Right lobe of liver (tissue), 6 donors: ENCODE measurements around the gene OPN1SW. TPM values are rescaled to one million over a fixed set of nuclear protein-coding genes. Genes with fewer than 3 reads are reported as not detected.

Experiments
- ATAC-seq, 4 donors: fragments of 200-7000 bp; cut with Tn5 transposase; one replicate each; pipeline ENCODE4 v1.9.1; 2020; ENCODE audit warnings: mild to moderate bottlenecking in 4 of 4, moderate library complexity in 4 of 4
- DNase-seq, 3 donors: peaks; one replicate each; pipeline ENCODE4 v3.0.0-alpha.2; 2020
- H3K27ac ChIP-seq, 3 donors: fragments of 200-600 bp; one replicate each; pipeline ENCODE4 v1.8.0; 2022
- H3K27me3 ChIP-seq, 2 donors: fragments of 200-600 bp; one replicate each; pipeline ENCODE4 v1.8.0; 2022
- H3K36me3 ChIP-seq, 4 donors: fragments of 200-600 bp; sonication (generic) in 1 of 4; one replicate each; pipeline versions ENCODE4 v1.5.1 to v1.8.0; 2017 to 2022; ENCODE audit warnings: control low read depth in 1 of 4
- H3K4me1 ChIP-seq, 4 donors: fragments of 200-600 bp; sonication (generic) in 1 of 4; one replicate each; pipeline versions ENCODE4 v1.5.1 to v1.8.0; 2017 to 2022; ENCODE audit warnings: control low read depth in 1 of 4
- H3K4me3 ChIP-seq, 3 donors: fragments of 200-600 bp; one replicate each; pipeline ENCODE4 v1.8.0; 2022
- H3K9me3 ChIP-seq, 4 donors: fragments of 200-600 bp; sonication (generic) in 1 of 4; one replicate each; pipeline versions ENCODE4 v1.5.1 to v1.8.0; 2017 to 2022; ENCODE audit warnings: control low read depth in 1 of 4
- POLR2A ChIP-seq: fragments of 450-650 bp; IDR thresholded peaks from one replicate; pipeline ENCODE4 v1.6.1; 2017; ENCODE audit warnings: antibody characterized with exemption, mild to moderate bottlenecking
- WGBS: methylation state at CpG from one replicate; pipeline ENCODE4 v1.1.6; 2018; ENCODE audit warnings: low coverage, low lambda C conversion rate; ENCODE audit not compliant: insufficient coverage; ENCODE audit errors: missing lambda C conversion rate; 5-methylcytosine and 5-hydroxymethylcytosine counted together
- intact Hi-C, 2 donors: fragments of 100-400 bp; cut with DNase I; formaldehyde crosslinking; loops; one replicate each; pipeline versions ENCODE4 v1.11.2 to v1.14.1; 2022
- total RNA-seq, 6 experiments: library from RNA; depleted of rRNA in 2 of 6; stranded (reverse); fragments of >200 nt in 2 of 6; fragmentation: NEBNext Ultra II Directional in 3 of 6; extraction: Animal tissue kit (Norgen Biotek cat#: 25700) in 3 of 6; gene quantifications; one replicate each; pipeline versions ENCODE4 v1.1.0 to v1.2.4, GENCODE V29; 2016 to 2023
- TF ChIP-seq, protein P1 (sequence below), 4 donors: fragments of 200-600 bp in 3 of 4; fragments of 450-650 bp in 1 of 4; IDR thresholded peaks; one replicate each; pipeline versions ENCODE4 v1.5.1 to v1.8.0; 2016 to 2022; ENCODE audit warnings: antibody characterized with exemption in 4 of 4, mild to moderate bottlenecking in 2 of 4
- donor health status: DM: no; HTN: yes; CAD: no.
- donor health status: DM: no; HTN: no; CAD: no.
- donor health status: DM: no; HTN: no; CAD: no.
- donor health status: DM: no; HTN: yes; CAD: no.
- donor health status: DM: no; HTN: yes; CAD: no.

The OPN1SW gene
- total RNA-seq, 6 experiments from 2014 or later: not detected

DNA sequence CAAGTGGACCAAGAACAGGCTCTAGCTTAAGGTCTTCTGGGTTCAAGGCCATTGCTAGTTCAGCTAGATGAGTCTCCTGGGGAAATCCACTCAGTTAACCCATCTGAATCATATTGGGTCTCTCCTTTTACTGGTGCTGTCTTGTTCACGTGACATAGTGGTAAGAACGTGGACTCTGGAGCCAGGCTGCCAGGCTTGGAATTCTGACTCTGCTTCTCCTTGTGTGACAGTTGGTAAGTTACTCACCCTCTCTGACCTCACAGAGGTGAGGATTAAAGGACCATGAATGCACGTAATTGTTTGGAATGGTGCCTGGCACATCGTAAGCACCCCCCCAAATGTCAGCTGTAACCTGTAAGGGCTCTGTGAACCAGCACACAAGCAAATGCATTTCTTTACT lies 46.1 kb downstream of the OPN1SW start:
- Histone ChIP-seq H3K36me3 (no peaks in the 10 kb centered on the region), H3K27ac (no peak overlapping the region), H3K4me1 (no peaks in the 10 kb centered on the region), H3K4me3 (no peak overlapping the region), H3K9me3 (no peaks in the 10 kb centered on the region), H3K27me3 (no peaks in the 10 kb centered on the region)
- ATAC-seq (no peak), DNase-seq (no peak)
- intact Hi-C loops: no loop called here
- whole genome bisulfite sequencing: 92% methylated on average over 2 of the region's 4 CpGs
- no peak for TF ChIP-seq POLR2A
- TF ChIP-seq, protein P1, sequence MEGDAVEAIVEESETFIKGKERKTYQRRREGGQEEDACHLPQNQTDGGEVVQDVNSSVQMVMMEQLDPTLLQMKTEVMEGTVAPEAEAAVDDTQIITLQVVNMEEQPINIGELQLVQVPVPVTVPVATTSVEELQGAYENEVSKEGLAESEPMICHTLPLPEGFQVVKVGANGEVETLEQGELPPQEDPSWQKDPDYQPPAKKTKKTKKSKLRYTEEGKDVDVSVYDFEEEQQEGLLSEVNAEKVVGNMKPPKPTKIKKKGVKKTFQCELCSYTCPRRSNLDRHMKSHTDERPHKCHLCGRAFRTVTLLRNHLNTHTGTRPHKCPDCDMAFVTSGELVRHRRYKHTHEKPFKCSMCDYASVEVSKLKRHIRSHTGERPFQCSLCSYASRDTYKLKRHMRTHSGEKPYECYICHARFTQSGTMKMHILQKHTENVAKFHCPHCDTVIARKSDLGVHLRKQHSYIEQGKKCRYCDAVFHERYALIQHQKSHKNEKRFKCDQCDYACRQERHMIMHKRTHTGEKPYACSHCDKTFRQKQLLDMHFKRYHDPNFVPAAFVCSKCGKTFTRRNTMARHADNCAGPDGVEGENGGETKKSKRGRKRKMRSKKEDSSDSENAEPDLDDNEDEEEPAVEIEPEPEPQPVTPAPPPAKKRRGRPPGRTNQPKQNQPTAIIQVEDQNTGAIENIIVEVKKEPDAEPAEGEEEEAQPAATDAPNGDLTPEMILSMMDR (IDR thresholded peaks at IDR 0.05): no peak

DNA sequence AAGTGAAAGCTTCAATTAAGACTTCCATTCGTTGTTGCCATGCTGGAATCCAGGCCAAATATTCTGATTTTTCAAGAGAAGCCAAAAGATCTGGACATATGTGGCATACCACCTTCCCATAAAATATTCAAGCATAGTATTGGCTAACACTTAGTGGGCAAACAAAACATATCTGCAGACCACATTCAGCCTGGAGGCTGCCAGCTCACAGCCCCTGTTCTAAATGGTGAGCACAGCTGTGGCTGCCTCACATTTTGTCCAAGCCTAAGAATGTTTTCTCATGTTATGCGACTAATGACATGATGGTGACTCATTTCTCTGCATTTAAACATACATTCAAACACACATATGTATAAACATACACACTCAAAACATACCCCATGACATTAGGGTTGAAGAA lies 47.0 kb downstream of the OPN1SW start:
- intact Hi-C loops: no loop called here
- no peak for DNase-seq
- TF ChIP-seq, protein P1 (IDR thresholded peaks at IDR 0.05): no peak
- TF ChIP-seq POLR2A: no peak
- H3K4me3 ChIP-seq: no peak overlapping the region
- WGBS: 52% methylated on average over 2 of the region's 2 CpGs
- H3K27ac ChIP-seq: no peak overlapping the region
- H3K36me3 ChIP-seq: no peaks in the 10 kb centered on the region
- no peak for ATAC-seq
- no peaks in the 10 kb centered on the region for H3K4me1 ChIP-seq
- no peaks in the 10 kb centered on the region for H3K27me3 ChIP-seq
- H3K9me3 ChIP-seq: no peaks in the 10 kb centered on the region

DNA sequence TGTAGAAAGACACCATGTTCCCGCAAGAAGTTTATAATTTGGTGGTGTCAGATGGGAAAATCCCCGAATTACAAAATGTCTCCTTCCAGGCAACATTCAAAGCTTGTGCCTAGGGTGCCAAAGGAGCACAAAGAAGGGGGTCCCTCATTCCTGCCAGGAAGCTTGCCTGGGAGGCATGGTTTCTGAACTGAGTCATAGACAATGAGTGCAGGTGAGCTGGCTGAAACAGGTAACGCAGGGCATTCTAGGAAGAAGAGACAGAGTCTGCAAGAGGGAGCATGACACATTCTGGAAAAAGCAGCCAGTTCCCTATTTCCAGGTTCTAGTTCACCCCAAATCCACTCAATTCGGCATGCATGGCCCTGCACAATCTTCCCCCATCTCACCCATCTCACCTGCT lies 48.4 kb downstream of the OPN1SW start:
- Histone ChIP-seq H3K36me3 (no peaks in the 10 kb centered on the region), H3K27me3 (no peaks in the 10 kb centered on the region), H3K4me3 (no peak overlapping the region), H3K9me3 (no peaks in the 10 kb centered on the region), H3K27ac (no peak overlapping the region), H3K4me1 (no peaks in the 10 kb centered on the region)
- no peak for TF ChIP-seq POLR2A
- TF ChIP-seq, protein P1 (IDR thresholded peaks at IDR 0.05): no peak
- WGBS: 72% methylated on average over 3 of the region's 4 CpGs
- intact Hi-C loops: no loop called here
- DNase-seq (no peak), ATAC-seq (no peak)

DNA sequence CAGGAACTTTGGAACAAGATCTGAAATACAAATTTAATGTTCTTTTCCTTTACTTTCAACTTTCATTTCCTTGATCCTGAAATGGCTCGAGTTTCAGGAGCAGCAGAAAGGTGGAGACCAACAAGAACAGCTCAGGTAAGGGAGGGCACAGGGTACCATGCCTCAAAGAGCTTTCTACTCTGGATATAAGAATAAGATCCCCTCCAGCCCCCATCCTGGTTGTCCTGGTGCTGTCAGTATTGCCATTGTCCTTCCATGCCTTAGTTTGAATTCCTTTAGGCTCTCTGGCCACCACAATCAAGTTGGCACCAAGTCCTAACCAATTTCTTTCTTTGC lies 48.9 kb downstream of the OPN1SW start:
- Histone ChIP-seq H3K9me3 (no peaks in the 10 kb centered on the region), H3K4me3 (no peak overlapping the region), H3K36me3 (no peaks in the 10 kb centered on the region), H3K27ac (no peak overlapping the region), H3K27me3 (no peaks in the 10 kb centered on the region), H3K4me1 (no peaks in the 10 kb centered on the region)
- WGBS: 30% methylated on average over 1 of the region's 1 CpG
- ATAC-seq: no peak
- DNase-seq: no peak
- intact Hi-C loops: no loop called here
- TF ChIP-seq, protein P1 (IDR thresholded peaks at IDR 0.05): no peak
- no peak for TF ChIP-seq POLR2A

- Histone ChIP-seq H3K4me3 (no peak overlapping the region), H3K9me3 (no peaks in the 10 kb centered on the region), H3K27me3 (no peaks in the 10 kb centered on the region), H3K36me3 (no peaks in the 10 kb centered on the region), H3K4me1 (no peaks in the 10 kb centered on the region), H3K27ac (no peak overlapping the region)
- ATAC-seq (no peak), DNase-seq (no peak)
- 83% methylated on average over 8 of the region's 8 CpGs for WGBS
- intact Hi-C loops: no loop called here
- TF ChIP-seq, protein P1 (IDR thresholded peaks at IDR 0.05): no peak
- no peak for TF ChIP-seq POLR2A
Observed at GRCh38 chr7:128726059-128726736, 49.4 kb downstream of the OPN1SW start.
